22Rv1 (cell line): ENCODE data around the gene NME5.

Source experiments
- ZFX ChIP-seq: fragments of 450-650 bp; IDR thresholded peaks from 2 replicates; pipeline ENCODE4 v1.6.1; 2017; ENCODE audit warnings: antibody characterized with exemption, borderline replicate concordance
- TF ChIP-seq, protein P1 (sequence below): fragments of 450-650 bp; IDR thresholded peaks from 2 replicates; pipeline ENCODE4 v1.5.1; 2017; ENCODE audit warnings: mild to moderate bottlenecking

DNA sequence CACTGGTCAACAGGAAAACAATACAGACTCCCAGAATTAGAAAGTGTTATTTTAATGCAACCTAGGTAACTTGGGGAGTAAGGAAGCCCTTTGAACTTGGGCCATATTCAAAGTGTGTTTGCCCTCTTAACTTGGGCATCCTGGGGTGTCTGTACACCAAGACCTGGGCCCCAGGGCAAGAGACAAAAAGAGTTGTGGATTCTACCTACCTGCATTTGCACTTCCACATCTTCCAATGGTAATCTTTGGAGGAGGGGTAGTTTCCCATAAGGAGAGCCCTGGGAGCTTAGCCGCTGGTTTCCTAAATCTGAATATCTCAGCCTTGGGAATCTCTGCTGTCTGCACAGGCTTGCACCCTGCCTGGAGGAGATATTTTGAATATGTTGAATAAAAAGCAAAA lies 46.9 kb downstream of the NME5 start:
- TF ChIP-seq, protein P1, sequence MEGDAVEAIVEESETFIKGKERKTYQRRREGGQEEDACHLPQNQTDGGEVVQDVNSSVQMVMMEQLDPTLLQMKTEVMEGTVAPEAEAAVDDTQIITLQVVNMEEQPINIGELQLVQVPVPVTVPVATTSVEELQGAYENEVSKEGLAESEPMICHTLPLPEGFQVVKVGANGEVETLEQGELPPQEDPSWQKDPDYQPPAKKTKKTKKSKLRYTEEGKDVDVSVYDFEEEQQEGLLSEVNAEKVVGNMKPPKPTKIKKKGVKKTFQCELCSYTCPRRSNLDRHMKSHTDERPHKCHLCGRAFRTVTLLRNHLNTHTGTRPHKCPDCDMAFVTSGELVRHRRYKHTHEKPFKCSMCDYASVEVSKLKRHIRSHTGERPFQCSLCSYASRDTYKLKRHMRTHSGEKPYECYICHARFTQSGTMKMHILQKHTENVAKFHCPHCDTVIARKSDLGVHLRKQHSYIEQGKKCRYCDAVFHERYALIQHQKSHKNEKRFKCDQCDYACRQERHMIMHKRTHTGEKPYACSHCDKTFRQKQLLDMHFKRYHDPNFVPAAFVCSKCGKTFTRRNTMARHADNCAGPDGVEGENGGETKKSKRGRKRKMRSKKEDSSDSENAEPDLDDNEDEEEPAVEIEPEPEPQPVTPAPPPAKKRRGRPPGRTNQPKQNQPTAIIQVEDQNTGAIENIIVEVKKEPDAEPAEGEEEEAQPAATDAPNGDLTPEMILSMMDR, result no peak
- TF ChIP-seq ZFX, result no peak
